WERI-Rb-1 (cell line): ENCODE data around the gene SSBP2.

Experiments
- DNase-seq: peaks from one replicate; pipeline ENCODE4 v3.0.0-alpha.2; 2020
- H3K27ac ChIP-seq: fragments of 250-450 bp; sonication (Bioruptor Pico); 2 replicates; pipeline ENCODE4 v1.5.1; 2020; ENCODE audit warnings: mild to moderate bottlenecking, moderate library complexity
- H3K27me3 ChIP-seq: fragments of 250-450 bp; sonication (Bioruptor Pico); 2 replicates; pipeline ENCODE4 v1.5.1; 2021; ENCODE audit warnings: mild to moderate bottlenecking, low read depth, moderate library complexity; ENCODE audit not compliant: insufficient read depth, severe bottlenecking
- H3K36me3 ChIP-seq: fragments of 250-450 bp; sonication (Bioruptor Pico); 2 replicates; pipeline ENCODE4 v1.5.1; 2020; ENCODE audit warnings: mild to moderate bottlenecking, moderate library complexity
- H3K4me3 ChIP-seq: 2 replicates; pipeline ENCODE4 v1.5.1; 2011; ENCODE audit warnings: low read depth, mild to moderate bottlenecking, control low read depth, low read length
- H3K9me3 ChIP-seq: fragments of 250-450 bp; sonication (Bioruptor Pico); 2 replicates; pipeline ENCODE4 v1.5.1; 2021; ENCODE audit warnings: mild to moderate bottlenecking, moderate library complexity; ENCODE audit not compliant: severe bottlenecking
- CTCF ChIP-seq: IDR thresholded peaks from 2 replicates; pipeline ENCODE4 v1.5.1; 2011; ENCODE audit warnings: low read depth, mild to moderate bottlenecking, control low read depth, inconsistent platforms, low read length

SSBP2 gene

GRCh38 chr5:81427566-81427965, 323.3 kb downstream of the SSBP2 start:
- TF ChIP-seq CTCF, result no peak
- no peak for DNase-seq
- no peaks in the 10 kb centered on the region for H3K27me3 ChIP-seq
- no peak overlapping the region for H3K27ac ChIP-seq
- no peaks in the 10 kb centered on the region for H3K9me3 ChIP-seq
- H3K4me3 ChIP-seq, result no peak overlapping the region
- H3K36me3 ChIP-seq, result no peaks in the 10 kb centered on the region

- Histone ChIP-seq H3K27ac (no peak overlapping the region), H3K9me3 (no peaks in the 10 kb centered on the region), H3K4me3 (no peak overlapping the region), H3K36me3 (no peaks in the 10 kb centered on the region), H3K27me3 (no peaks in the 10 kb centered on the region)
- no peak for TF ChIP-seq CTCF
- DNase-seq, result no peak
Measured at GRCh38 chr5:81426359-81427030, 324.4 kb downstream of the SSBP2 start.

GRCh38 chr5:81425569-81425968, 325.3 kb downstream of the SSBP2 start:
- H3K36me3 ChIP-seq, result no peaks in the 10 kb centered on the region
- DNase-seq, result no peak
- H3K27ac ChIP-seq, result no peak overlapping the region
- no peak overlapping the region for H3K4me3 ChIP-seq
- H3K27me3 ChIP-seq, result no peaks in the 10 kb centered on the region
- H3K9me3 ChIP-seq, result no peaks in the 10 kb centered on the region
- 0 out of 2 replicates have a peak, but pooled peaks have one; percentile 2 for TF ChIP-seq CTCF

GRCh38 chr5:81424728-81425127, 326.2 kb downstream of the SSBP2 start:
- no peaks in the 10 kb centered on the region for H3K9me3 ChIP-seq
- no peak overlapping the region for H3K27ac ChIP-seq
- no peaks in the 10 kb centered on the region; the same call in 1 of the 2 replicates for H3K36me3 ChIP-seq
- TF ChIP-seq CTCF, result no peak
- H3K4me3 ChIP-seq, result no peak overlapping the region
- no peak for DNase-seq
- H3K27me3 ChIP-seq, result no peaks in the 10 kb centered on the region

GRCh38 chr5:81422671-81423070, 328.2 kb downstream of the SSBP2 start:
- no peak for DNase-seq
- TF ChIP-seq CTCF, result no peak
- no peak overlapping the region for H3K4me3 ChIP-seq
- no peaks in the 10 kb centered on the region for H3K27me3 ChIP-seq
- no peaks in the 10 kb centered on the region; the same call in 1 of the 2 replicates for H3K36me3 ChIP-seq
- no peaks in the 10 kb centered on the region for H3K9me3 ChIP-seq
- H3K27ac ChIP-seq, result no peak overlapping the region

GRCh38 chr5:81420039-81420667, 330.7 kb downstream of the SSBP2 start:
- DNase-seq, result no peak
- H3K27me3 ChIP-seq, result no peaks in the 10 kb centered on the region
- H3K36me3 ChIP-seq, result no peaks in the 10 kb centered on the region; the same call in 1 of the 2 replicates
- no peak overlapping the region for H3K4me3 ChIP-seq
- no peaks in the 10 kb centered on the region for H3K9me3 ChIP-seq
- no peak overlapping the region for H3K27ac ChIP-seq
- TF ChIP-seq CTCF, result no peak
